ENCODE data around the gene RNF223. TPM values are rescaled to one million over a fixed set of nuclear protein-coding genes. Genes with fewer than 3 reads are reported as not detected.
"Not testable (repeated sequence)": the region's sequence is repeated elsewhere in the genome, so short reads cannot be mapped to it uniquely, and the experiment has no call there.

Gene RNF223
- polyA plus RNA-seq, 3 donors, result 0.29 to 0.40 TPM; not detected in 1

DNA sequence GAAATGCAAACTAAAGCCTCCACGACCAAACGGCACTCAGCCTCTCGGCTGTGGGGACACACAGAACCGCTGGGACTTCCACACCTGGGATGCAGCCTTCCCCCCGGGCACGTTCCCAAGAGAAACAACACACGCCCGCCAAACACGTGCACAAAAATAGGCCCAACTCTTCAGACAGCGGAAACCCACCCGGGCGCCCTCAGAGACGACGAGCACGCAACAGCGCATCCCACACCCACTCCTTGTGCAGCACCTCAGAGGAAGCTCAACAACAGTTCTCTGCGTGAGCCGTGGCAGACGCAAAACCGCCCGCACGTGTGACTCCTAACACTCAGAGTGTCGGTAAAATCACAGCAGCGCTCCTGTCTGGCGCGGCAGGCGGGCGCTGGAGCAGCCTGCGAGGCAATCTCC is 36.5 kb upstream of the RNF223 start:
- DNase-seq (ENCODE audit: low read depth in 3 of 3, low spot score in 2 of 3), result no peak

DNA sequence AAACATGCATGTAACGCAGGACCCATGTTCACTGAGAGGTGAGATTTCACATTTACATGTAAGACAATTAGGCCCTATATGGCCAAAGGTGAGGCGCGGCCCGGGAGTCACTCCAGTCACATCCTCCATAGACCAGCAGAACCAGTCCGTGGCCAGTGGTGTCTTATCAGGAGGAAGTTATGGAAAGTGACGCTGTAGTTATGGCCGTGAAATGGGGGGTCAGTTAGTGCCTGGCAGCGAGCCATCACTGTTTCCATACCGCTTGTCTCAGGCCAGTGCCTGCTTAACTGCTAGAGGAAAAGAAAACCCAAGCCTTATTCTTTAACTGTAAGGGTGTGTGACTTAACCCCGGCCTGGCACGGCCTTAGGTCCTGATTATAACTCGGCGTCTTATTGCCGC is 35.6 kb upstream of the RNF223 start:
- DNase-seq (ENCODE audit: low read depth in 3 of 3, low spot score in 2 of 3), result no peak

DNA sequence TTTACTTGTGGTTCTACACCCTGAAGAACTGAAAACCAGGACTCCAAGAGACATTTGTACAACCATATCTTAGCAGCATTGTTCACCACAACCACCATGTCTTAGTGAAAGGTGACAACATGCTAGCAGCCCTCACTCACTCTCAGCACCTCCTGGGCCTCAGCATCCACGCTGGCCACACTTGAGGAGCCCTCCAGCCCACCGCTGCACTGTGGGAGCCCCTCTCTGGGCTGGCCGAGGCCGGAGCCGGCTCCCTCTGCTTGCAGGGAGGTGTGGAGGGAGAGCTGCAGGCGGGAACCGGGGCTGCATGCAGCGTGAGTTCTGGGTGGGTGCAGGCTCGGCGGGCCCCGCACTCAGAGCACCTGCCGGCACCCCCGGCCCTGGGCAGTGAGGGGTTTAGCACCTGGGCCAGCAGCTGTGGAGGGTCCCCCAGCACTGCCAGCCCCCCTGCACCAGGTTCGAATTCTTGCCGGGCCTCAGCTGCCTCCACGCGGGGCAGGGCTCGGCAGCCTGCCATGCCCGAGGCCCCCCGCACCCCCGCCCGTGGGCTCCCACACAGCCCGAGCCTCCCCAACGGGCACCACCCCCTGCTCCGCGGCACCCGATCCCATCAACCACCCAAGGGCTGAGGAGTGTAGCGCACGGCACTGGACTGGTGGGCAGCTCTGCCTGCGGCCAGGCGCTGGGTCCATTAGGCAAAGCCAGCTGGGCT is 32.6 kb upstream of the RNF223 start:
- no peak for DNase-seq (ENCODE audit: low read depth in 3 of 3, low spot score in 2 of 3)

DNA sequence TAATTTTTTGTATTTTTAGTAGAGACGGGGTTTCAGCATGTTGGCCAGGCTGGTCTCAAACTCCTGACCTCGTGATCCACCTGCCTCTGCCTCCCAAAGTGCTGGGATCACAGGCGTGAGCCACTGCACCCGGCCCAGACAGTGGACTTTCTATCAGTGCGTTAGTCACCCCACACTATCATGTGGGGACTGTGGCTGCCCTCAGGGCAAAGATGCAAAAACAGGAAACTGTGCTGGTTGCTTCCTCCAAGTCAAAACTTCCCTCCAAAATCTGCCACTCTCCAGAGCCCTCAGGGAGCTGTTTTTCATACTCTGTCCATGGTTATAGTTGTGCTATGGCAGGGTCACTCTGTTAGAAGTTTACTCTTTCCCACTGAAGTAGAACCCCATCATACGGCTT is 30.0 kb upstream of the RNF223 start:
- not testable (repeated sequence) for DNase-seq (ENCODE audit: low read depth in 3 of 3, low spot score in 2 of 3)

- DNase-seq (ENCODE audit: low read depth in 3 of 3, low spot score in 2 of 3), result no peak
Observed at GRCh38 chr1:1101503-1101902, 27.4 kb upstream of the RNF223 start.

DNA sequence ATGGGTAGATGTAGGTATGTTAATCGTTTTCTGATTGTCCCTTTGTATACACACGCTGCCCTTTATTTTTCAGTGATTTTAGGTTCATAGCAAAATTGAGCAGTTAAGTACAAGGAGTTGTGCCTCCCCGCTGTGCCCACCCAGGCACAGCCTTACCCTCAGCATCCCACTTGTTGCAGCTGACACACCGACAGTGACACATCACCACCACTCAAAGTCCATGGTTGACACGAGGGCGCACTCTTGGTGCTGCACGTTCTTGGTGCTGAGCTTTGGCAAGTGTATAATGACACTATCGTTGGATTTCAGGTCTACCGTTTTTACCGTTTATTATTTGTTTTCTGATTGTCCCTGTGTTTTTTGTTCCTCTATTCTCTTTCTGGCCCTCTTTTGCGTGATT is 26.2 kb upstream of the RNF223 start:
- no peak for DNase-seq (ENCODE audit: low read depth in 3 of 3, low spot score in 2 of 3)

GRCh38 chr1:1099506-1100183 is 25.5 kb upstream of the RNF223 start:
- DNase-seq (ENCODE audit: low read depth in 3 of 3, low spot score in 2 of 3), result no peak

GRCh38 chr1:1098681-1099421 is 24.7 kb upstream of the RNF223 start:
- no peak for DNase-seq (ENCODE audit: low read depth in 3 of 3, low spot score in 2 of 3)

DNA sequence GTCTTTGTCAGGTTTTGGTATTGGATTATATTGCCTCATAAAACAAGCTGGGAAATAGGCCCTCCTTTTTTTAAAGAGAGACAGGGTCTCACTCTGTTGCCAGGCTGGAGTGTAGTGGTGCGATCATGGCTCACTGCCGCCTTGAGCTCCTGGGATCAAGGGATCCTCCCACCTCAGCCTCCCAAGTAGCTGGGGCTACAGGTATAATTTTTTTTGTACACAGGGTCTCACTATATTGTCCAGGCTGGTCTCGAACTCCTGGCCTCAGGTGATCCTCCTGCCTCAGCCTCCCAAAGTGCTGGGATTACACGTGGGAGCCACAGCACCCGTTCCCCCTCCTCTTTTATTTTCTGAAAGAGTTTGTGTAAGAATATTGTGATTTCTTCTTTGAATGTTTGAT is 22.0 kb upstream of the RNF223 start:
- not testable (repeated sequence) for DNase-seq (ENCODE audit: low read depth in 3 of 3, low spot score in 2 of 3)

DNA sequence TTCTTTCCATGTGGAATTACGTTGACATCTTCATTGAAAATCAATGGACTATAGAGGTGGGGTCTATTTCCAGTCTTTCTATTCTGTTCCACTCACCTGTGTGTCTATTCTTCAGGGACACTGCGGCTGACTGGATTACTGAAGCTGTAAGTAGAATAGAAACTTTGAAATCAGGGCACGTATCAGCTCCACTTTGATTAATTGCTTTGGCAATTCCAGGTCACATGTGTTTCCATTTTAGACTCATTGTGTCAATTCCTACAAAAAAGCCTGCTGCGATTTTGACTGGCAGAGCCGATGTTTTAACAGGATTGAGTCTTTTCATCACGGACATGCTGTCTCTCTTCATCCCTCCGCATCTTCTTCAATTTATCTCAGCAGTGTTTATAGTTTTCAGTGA is 20.9 kb upstream of the RNF223 start:
- DNase-seq (ENCODE audit: low read depth in 3 of 3, low spot score in 2 of 3), result no peak

DNA sequence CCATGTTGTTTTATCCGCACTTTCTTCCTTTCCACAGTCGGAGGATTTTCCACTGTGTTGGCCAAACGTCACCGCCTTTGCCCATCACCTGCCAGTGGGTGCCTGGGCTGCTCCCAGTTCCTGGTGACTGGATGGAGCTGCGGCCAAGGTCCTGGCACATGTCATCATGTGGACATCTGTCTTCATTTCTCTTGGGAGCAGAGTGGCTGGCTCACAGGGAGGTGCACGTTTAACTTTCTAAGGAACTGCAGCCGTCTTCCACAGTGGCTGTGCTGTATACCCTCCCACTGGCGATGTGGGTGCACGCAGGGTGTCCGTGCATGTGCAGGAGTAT is 19.5 kb upstream of the RNF223 start:
- no peak for DNase-seq (ENCODE audit: low read depth in 3 of 3, low spot score in 2 of 3)

- DNase-seq (ENCODE audit: low read depth in 3 of 3, low spot score in 2 of 3), result no peak
Observed at GRCh38 chr1:1092894-1093609, 18.9 kb upstream of the RNF223 start.

GRCh38 chr1:1092149-1092855 is 18.2 kb upstream of the RNF223 start:
- no peak for DNase-seq (ENCODE audit: low read depth in 3 of 3, low spot score in 2 of 3)

- DNase-seq (ENCODE audit: low read depth in 3 of 3, low spot score in 2 of 3), result no peak
Observed at GRCh38 chr1:1091344-1092148, 17.4 kb upstream of the RNF223 start.

DNA sequence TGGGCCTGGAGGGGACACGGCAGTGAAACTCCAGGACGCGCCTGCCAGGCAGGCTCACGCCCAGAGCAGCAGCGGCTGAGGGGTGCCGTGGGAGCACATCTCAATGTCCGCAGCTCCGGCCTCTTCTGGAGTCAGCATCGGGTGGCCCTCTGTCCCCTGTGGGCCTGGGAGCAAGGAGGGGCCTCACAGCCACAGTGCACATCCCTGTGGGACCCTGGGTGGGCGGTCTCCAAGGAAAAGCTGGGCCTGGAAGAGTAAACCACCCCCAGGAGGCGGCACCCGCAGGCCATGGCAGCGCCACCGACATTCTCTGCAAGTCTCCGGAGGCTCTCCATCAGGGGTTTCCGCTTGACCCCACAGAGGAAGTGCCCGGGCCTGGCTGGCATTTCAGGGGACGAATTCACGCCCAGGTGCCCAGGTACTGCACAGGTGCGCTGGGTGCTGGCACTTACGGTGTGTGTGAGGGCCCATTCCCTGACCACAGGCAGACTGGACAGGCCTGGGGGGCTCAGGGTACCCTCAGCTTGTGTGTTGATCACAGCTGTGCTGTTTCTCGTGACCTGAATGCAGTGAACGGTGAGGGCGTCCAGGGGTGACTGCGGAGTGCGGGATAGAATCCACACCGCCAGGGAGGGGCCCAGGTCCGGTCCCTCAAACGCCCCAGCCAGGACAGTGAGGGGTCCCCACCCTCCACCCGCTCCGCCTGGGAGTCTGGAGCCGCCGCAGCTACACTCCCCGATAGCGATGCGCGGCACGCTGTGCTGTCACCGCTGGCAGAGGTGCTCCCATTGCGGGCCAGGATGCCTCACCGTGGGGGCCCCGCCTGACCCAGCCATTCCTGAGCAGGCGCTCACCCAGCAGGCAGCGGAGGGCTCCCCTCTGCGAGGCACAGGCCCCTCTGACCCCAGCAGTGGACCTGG is 16.6 kb upstream of the RNF223 start:
- DNase-seq (ENCODE audit: low read depth in 3 of 3, low spot score in 2 of 3), result no peak

- DNase-seq (ENCODE audit: low read depth in 3 of 3, low spot score in 2 of 3), result no peak
Observed at GRCh38 chr1:1089731-1090423, 15.8 kb upstream of the RNF223 start.

- no peak for DNase-seq (ENCODE audit: low read depth in 3 of 3, low spot score in 2 of 3)
Observed at GRCh38 chr1:1088801-1089680, 14.9 kb upstream of the RNF223 start.

Measured in right renal cortex interstitium (tissue), 3 donors.